Calu3 (cell line): ENCODE measurements around the gene BGLAP. TPM values are rescaled to one million over a fixed set of nuclear protein-coding genes. Genes with fewer than 3 reads are reported as not detected.

ENCODE experiments used
- BruUV-seq: library from RNA; stranded (reverse); fragments of 400-500 nt; replicated peaks from 2 replicates; lab custom pipeline; 2021; lab: Mats Ljungman, UMichigan
- CTCF ChIA-PET: fragments of 300-600 bp; sonication (Branson Sonifier 250); formaldehyde crosslinking; loops from one replicate; lab custom pipeline; 2022; ENCODE audit warnings: antibody characterized with exemption; lab: Charles Lee
- DNase-seq: peaks from one replicate; pipeline ENCODE4 v3.0.0; 2022
- H3K27ac Mint-ChIP-seq: one replicate; pipeline ENCODE4 v1.8.0; 2022; ENCODE audit warnings: mixed read lengths; ENCODE audit not compliant: unreplicated experiment
- H3K27me3 Mint-ChIP-seq: one replicate; pipeline ENCODE4 v1.8.0; 2022; ENCODE audit warnings: mixed read lengths; ENCODE audit not compliant: unreplicated experiment
- H3K36me3 Mint-ChIP-seq: one replicate; pipeline ENCODE4 v1.8.0; 2022; ENCODE audit warnings: mild to moderate bottlenecking, moderate library complexity, mixed read lengths; ENCODE audit not compliant: insufficient read depth, unreplicated experiment
- H3K4me1 Mint-ChIP-seq: one replicate; pipeline ENCODE4 v1.8.0; 2022; ENCODE audit warnings: mild to moderate bottlenecking, low read depth, mixed read lengths; ENCODE audit not compliant: unreplicated experiment
- H3K4me3 Mint-ChIP-seq: one replicate; pipeline ENCODE4 v1.8.0; 2022; ENCODE audit warnings: mild to moderate bottlenecking, low read depth, moderate library complexity, mixed read lengths; ENCODE audit not compliant: unreplicated experiment
- H3K9me3 Mint-ChIP-seq: one replicate; pipeline ENCODE4 v1.8.0; 2022; ENCODE audit warnings: low read depth, mixed read lengths; ENCODE audit not compliant: unreplicated experiment
- CTCF ChIP-seq: fragments of 200-600 bp; IDR thresholded peaks from one replicate; pipeline ENCODE4 v1.8.0; 2022; ENCODE audit warnings: antibody characterized with exemption; ENCODE audit not compliant: unreplicated experiment
- intact Hi-C: fragments of 100-400 bp; cut with micrococcal nuclease; formaldehyde crosslinking; loops from one replicate; pipeline ENCODE4 v1.10.0; 2022; ENCODE audit not compliant: unreplicated experiment
- total RNA-seq: library from RNA; stranded (reverse); gene quantifications from 2 replicates; pipeline ENCODE4 v1.2.3, GENCODE V29; 2022

BGLAP gene
- total RNA-seq, 1 experiment from 2014 or later: 2.6 TPM

- no TSS peak for BruUV-seq
- no peaks in the 10 kb centered on the region for H3K9me3 Mint-ChIP-seq
- intact Hi-C loops: no loop called here
- CTCF ChIA-PET: no interaction called here
- H3K27me3 Mint-ChIP-seq: no peaks in the 10 kb centered on the region
- no peak overlapping the region for H3K4me3 Mint-ChIP-seq
- no peak for TF ChIP-seq CTCF
- H3K27ac Mint-ChIP-seq: no peak overlapping the region
- peaks cover 37% of the 10 kb centered on the region for H3K36me3 Mint-ChIP-seq
- no peak for DNase-seq
- no peaks in the 10 kb centered on the region for H3K4me1 Mint-ChIP-seq
These were observed 11.7 kb downstream of the BGLAP start for GRCh38 chr1:156253634-156254033.

GRCh38 chr1:156257711-156258110 is 15.7 kb downstream of the BGLAP start:
- Mint-ChIP-seq H3K36me3 (peaks cover 66% of the 10 kb centered on the region), H3K9me3 (no peaks in the 10 kb centered on the region), H3K4me1 (no peaks in the 10 kb centered on the region), H3K4me3 (no peak overlapping the region), H3K27me3 (no peaks in the 10 kb centered on the region), H3K27ac (no peak overlapping the region)
- no TSS peak for BruUV-seq
- DNase-seq: no peak
- CTCF ChIA-PET: no interaction called here
- no peak for TF ChIP-seq CTCF
- intact Hi-C loops: no loop called here

- Mint-ChIP-seq H3K27me3 (no peaks in the 10 kb centered on the region), H3K9me3 (no peaks in the 10 kb centered on the region), H3K4me1 (no peaks in the 10 kb centered on the region), H3K4me3 (no peak overlapping the region), H3K36me3 (peaks cover 77% of the 10 kb centered on the region), H3K27ac (no peak overlapping the region)
- DNase-seq: no peak
- no peak for TF ChIP-seq CTCF
- intact Hi-C loops: no loop called here
- CTCF ChIA-PET: no interaction called here
- no TSS peak for BruUV-seq
These were observed 16.9 kb downstream of the BGLAP start for GRCh38 chr1:156258859-156259258.

GRCh38 chr1:156259805-156260204 is 17.8 kb downstream of the BGLAP start:
- Mint-ChIP-seq H3K27me3 (no peaks in the 10 kb centered on the region), H3K4me3 (no peak overlapping the region), H3K9me3 (no peaks in the 10 kb centered on the region), H3K36me3 (peaks cover 86% of the 10 kb centered on the region), H3K27ac (no peak overlapping the region), H3K4me1 (no peaks in the 10 kb centered on the region)
- TF ChIP-seq CTCF: no peak
- DNase-seq: no peak
- no TSS peak for BruUV-seq
- intact Hi-C loops: no loop called here
- CTCF ChIA-PET: no interaction called here
